Stimulated activated CD8-positive, alpha-beta memory T cell treated with anti-CD3 and anti-CD28 coated beads, Interleukin-12 subunit alpha, Interleukin-12 subunit beta, amount 100 ng/mL, for 24 hours (primary cell): ENCODE data around the gene TPRX2.
"Not testable (repeated sequence)": the region's sequence is repeated elsewhere in the genome, so short reads cannot be mapped to it uniquely, and the experiment has no call there.

ENCODE experiments used
- DNase-seq: peaks from one replicate; pipeline ENCODE4 v3.0.0-alpha.2; 2020; ENCODE audit errors: extremely low read depth

Gene TPRX2, protein sequence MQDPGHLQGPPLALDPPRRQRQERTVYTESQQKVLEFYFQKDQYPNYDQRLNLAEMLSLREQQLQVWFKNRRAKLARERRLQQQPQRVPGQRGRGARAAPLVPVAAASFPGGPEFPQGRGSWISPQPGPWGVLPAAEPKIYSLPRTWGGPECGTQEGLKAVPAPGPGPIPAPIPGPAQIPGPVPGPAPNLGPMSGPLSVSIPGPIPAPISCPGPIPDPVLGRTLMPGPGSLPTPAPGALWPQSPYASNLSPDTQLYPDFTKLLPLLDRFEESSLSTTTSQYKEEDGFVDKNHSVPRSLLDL

DNA sequence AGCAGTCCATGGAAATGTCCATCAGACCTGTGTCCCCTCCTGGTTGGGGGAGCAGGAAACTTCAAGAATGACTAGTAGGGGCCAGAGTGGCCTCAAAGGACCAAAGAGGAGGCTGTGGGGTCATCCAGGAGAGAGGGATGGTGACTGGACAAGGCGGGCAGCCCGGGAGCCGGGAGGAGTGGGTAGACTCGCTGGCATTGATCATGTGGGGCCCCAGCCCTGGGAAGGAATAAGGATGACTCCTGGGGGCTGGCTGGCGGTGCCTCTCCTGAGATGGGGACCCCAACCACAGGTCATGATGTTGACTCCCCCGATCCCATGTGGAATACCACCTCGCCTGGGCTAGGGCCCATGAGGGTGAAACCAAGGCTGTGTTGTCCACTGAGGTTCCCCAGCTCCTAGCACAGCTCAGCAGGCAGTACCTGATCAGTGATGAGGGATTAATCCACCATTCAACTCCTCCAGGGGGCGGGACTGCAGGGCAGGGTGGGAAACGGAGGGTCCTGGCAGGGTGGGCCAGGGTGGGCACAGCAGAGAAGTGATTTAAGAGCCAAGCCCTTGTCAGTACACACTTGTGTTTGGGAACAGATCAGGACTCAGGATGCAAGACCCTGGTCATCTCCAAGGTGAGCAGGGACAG, at the start of gene TPRX2:
TPRX2 (plus strand) TSS at position 590 of the 640 bp plus-strand sequence; CDS start at position 602, 12 bp downstream.
- not testable (repeated sequence) for DNase-seq

DNA sequence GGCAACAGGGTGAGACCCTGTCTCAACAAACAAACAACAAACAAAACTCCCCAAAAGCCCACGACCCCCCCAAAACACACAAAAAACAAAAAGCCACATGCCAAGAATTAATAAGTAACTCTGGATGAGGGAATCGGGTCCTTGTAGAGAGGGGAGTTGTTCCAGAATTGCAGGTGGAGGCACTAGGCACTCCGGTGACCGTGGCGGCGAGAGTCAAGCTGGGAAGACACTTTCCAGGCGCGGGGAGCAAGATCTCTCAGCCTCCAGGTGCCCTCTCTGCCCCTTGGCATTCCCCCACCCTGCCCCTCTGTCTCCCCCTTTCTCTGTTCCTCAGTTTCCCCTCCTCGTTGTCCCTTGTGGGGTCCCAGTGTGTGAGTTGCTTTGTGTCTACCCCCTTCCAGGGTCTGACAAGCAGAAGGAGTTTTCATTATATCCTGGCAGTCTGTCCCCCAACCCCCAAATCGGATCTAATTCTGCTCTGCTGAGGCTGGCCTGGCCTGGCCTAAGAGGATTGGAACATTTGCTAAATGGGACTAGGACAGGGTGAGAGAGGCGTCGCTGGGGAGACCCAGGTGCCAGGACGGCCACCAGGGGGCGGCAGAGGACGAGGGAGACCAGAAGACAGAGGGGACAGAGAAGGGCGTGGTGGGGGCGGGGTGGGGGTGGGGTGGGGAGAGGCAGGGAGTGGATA, 45.6 kb upstream of the TPRX2 start:
- peak; percentile 49 for DNase-seq

DNA sequence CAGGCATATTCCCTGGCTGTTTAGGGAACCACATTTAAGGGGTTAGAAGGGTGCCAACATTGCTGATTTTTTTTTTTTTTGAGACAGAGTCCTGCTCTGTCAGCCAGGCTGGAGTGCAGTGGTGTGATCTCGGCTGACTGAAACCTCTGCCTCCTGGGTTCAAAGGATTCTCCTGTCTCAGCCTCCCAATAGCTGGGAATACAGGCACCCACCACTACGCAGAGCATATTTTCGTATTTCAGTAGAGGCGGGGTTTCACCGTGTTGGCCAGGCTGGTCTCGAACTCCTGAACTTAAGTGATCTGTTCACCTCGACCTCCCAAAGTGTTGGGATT, 45.1 kb upstream of the TPRX2 start:
- no peak for DNase-seq

DNA sequence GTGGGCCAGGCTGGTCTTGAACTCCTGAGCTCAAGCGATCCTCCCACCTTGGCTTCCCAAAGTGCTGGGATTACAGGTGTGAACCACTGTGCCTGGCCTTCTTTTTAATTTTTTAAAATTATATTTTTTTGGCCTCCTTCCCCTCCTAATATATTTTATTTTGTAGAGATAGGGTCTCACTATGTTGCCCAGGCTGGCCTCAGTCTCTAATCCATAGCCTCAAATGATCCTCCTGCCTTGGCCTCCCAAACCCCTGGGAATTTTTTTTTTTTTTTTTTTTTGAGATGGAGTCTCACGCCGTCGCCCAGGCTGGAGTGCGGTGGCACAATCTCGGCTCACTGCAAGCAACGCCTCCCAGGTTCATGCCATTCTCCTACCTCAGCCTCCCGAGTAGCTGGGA, 42.8 kb upstream of the TPRX2 start:
- not testable (repeated sequence) for DNase-seq

DNA sequence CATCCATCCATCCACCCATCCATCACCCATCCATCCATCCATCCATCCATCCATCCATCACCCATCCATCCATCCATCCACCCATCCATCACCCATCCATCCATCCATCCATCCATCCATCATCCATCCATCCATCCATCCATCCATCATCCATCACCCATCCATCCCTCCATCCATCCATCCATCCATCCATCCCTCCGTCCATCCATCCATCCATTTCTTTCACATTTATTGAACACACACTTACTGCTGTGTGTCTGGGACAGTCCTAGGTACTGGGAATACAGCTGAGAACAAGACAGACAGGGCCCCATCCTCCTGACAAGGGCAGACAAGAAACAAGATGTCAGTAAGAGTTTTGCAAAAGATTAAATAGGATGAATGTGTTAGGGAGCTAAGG, 40.8 kb upstream of the TPRX2 start:
- not testable (repeated sequence) for DNase-seq

DNA sequence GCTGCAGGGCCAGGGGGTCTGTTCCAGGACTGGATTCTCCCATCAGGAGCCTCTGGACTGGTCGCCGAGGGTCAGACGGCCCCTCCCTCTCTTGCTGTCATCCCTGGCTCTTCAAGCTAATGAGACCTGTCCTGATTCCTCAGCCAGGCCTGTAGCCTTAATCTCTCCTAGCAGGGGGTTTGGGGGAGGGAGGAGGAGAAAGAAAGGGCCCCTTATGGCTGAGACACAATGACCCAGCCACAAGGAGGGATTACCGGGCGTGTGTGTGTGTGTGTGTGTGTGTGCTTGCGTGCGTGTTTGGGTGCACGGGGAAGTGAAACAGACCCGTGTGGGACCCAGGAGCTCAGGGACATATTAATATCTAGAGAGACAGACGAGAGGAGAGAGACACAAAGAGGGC, 39.2 kb upstream of the TPRX2 start:
- DNase-seq: no peak

DNA sequence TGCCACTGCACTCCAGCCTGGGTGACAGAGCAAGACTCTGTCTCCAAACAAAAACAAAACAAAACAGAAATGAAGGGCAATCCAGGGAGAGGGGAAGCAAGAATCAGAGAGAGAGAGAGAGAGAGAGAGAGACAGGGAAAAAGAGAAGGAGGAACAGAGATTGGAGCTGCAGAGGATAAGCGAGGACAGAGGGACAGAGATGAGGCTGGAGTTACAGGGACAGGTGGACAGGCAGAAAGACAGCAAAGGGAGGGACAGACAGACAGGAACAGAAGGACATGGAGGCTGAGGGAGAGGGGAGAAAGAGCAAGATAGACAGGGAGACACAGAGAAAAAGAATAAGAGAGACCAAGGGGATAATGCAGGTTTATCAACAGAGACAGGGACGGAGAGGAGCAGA, 38.6 kb upstream of the TPRX2 start:
- no peak for DNase-seq

DNA sequence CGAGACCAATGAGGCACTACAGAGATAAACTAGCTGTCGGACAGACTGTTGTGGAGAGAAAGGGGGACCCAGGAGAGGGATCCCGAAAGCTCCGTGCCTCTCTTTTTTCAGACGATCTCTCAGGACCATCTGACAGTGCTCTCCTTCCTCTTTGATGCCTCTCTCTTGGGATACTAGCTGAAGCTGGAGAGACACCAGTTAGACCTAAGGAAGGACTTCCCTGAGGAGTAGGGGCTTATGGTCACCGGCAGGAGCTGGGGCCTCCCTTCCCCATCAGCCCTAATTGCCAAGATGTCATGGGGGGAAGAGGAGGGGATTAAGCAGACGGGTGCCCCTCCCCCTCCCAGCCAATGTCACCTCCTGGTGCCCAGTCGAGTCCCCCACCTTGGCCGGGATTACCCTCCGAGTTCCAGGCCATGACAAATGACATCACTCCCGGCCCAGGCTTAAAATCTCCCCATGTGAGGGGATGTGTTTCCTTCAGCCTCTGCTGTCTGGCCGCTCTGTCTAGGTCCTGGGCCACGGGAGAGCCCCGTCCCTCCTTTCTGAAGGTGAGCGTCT, 37.5 kb upstream of the TPRX2 start, which contains the start of gene CRX:
CRX (plus strand) TSS at position 478 of the 561 bp plus-strand sequence. CDS start 12,507 bp downstream, outside the sequence.
- DNase-seq: no peak

DNA sequence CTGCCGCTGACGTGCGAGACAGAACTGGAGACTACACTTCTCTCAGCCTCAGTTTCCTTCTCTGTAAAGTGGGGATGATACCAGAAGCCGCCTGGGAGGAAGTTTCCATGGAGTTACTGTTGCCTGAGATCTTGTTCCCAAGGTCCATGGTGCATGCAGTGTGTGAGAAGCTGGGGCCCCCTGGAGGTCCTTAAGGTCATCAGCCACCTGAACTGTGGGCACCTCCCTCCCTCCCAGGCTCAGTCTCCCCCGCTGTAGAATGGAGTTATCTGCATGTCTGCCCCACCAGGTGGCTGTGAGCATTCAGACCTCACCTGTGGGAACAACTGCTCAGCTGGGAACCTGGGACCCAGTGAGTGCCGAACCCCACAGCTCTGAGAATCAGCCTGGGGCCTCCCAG, 34.6 kb upstream of the TPRX2 start:
- DNase-seq: no peak

DNA sequence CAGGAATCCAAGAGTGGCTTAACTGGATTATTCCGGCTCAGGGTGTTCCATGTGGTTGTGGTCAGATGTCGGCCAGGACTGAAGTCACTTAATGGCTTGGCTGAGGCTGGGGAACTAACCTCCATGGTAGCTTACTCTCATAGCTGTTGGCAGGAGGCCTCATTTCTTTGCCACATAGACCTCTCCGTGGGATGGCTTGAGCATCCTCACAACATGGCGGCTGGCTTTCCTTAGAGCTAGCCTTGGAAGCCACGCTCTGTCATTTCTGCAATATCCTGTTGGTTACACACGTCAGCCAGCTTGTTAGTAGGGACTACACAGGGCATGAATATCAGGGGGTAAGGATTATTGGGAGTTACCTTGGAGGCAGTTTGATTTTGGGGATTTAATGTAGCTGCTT, 32.2 kb upstream of the TPRX2 start:
- no peak for DNase-seq

DNA sequence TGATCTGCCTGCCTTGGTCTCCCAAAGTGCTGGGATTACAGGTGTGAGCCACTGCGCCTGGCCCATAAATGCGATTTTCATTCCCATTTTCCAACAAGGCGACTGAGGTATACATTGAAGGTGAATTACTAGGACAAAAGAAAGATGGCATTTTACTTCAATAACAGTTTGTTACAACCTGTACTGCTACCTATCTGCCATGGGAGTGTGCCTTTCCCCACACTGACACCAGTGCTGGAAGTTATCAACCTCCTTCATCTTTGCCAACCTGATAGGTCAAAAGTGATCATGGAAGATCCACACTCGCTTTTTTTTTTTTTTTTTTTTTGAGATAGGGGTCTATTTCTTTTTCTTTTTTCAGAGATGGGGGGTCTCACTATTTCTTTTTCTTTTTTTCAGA, 26.3 kb upstream of the TPRX2 start:
- DNase-seq: no peak

DNA sequence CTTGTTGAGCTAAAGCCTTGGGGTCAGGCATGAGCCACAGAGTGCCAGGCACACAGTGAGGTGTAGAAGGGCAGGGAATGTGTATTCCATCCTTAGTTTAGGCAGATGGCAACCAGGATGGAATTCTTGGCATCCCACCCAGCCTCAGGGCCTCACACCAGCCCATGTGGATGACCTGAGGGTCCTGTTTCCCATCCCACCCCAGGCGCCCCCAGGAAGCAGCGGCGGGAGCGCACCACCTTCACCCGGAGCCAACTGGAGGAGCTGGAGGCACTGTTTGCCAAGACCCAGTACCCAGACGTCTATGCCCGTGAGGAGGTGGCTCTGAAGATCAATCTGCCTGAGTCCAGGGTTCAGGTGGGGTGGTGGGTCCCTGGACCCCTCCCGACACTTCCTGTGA, 23.0 kb upstream of the TPRX2 start:
- DNase-seq: no peak

DNA sequence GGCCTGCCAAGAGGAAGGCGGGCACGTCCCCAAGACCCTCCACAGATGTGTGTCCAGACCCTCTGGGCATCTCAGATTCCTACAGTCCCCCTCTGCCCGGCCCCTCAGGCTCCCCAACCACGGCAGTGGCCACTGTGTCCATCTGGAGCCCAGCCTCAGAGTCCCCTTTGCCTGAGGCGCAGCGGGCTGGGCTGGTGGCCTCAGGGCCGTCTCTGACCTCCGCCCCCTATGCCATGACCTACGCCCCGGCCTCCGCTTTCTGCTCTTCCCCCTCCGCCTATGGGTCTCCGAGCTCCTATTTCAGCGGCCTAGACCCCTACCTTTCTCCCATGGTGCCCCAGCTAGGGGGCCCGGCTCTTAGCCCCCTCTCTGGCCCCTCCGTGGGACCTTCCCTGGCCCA, 19.6 kb upstream of the TPRX2 start:
- DNase-seq: no peak

DNA sequence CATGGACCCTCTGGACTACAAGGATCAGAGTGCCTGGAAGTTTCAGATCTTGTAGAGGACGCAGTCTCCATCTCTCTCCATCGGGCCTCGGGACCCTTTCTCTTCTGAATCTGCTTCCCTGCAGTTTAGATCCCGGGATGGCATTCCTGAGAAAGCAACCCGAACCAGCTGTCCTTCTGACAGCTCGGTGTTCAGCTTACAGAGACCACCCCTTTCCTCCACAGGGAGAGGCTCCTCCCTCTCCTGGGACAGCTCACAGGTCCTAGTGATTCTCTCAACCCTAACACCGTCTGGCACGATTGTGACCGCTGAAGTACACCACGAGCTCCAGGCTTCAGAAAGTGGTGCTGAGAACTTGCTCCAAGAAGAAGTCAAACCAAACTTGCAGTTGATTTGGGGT, 19.1 kb upstream of the TPRX2 start:
- no peak for DNase-seq

DNA sequence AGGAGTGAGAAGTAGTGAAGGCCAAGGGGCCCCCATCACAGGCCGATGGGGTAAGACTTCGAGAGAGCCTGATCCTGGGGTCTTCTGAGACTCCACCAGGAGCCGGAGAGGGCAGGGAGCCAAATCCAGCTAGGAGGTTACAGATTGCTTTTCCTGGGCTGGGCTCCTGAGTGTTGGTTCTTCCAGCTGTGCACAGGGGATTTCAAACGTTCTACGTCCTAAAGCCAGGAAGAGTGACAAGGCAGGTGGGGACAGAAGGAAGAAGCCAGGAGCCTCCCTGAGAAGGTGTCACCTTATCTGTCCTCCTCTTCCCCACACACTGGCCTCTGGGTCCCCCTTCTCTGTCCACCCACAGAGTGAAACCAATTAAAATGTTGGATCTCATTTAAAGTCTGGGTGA, 16.1 kb upstream of the TPRX2 start:
- DNase-seq: no peak

DNA sequence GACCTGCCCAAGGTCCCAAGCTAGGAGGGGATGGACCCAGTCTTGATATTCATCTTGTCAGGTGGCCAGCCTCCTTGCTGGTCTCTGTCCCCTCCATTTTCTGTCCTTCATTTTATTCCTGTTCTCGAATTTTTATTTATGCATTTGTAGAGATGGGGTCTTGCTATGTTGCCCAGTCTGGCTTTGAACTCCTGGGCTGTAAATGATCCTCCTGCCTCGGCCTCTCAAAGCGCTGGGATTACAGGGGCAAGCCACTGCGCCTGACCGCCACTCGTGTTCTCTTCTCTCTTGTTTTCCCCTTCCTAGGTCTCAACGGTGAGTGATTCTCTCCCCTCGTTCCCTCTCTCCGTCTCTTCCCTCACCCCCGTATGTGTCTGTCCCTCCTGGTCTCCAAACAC, 10.6 kb upstream of the TPRX2 start:
- DNase-seq: no peak

DNA sequence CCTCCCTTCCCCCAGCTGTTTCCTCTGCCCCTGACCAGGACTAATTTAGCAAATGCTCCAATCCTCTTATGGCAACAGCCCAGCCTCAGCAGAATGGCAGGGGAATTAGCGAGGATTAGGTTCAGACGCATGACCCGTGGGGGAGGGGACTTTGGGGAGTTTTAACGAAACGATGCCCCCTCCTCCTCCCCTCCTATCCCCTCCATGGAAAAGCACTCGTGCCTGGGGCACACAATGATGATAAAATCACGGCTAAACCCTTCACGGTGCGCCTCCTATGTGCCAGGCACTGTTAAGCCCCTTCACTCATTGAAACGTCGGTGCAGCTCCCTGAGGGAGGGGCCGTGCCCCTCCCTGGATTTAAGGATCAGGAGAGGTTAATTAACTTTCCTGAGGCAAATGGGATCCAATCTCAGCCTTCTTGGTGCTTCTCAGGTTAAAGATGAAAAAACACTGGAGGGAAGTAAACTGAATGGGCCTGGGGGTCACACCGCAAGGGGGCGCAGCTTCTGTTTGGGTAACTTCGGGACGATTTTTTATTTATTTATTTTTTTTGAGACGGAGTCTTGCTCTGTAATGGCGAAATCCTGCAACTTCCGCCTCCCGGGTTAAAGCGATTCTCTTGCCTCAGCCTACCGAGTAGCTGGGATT, 10.1 kb upstream of the TPRX2 start:
- no peak for DNase-seq

DNA sequence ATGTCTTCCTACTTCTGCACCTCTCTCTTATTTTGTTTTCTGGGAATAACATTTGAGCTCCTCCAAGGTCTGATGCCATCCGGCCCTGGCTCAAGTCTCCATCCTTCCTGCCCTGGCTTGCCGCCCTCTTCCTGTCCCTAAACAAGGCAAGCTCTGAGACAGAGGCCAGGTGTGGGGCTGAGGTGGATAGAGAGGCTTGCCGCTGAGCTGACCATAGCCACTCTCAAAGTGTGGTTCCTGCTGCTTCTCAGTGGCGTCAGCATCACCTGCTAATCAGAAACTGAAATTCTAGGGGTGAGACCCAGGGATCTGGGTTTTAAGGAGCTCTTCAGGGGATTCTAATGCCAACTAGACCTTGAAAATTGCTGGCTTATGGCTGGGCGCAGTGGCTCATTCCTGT, 6.0 kb upstream of the TPRX2 start:
- no peak for DNase-seq

DNA sequence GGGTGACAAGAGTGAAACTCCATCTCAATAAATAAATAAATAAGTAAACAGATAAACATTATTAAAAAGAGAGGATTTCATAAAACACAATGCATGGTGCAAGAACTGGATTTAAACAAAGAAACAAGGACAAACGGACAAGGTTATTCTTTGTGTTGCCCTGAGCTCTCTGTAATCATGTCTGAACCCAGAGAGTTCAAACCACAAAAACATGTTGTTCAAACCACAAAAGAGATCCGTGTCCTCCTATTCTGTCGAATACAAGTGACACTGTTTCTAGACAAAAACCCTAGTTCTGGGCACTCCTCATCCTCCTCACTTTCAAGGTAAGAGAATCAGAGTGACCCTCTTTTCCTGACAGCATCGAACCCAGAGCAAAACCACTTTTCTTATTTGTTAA, 4.6 kb upstream of the TPRX2 start:
- DNase-seq: no peak

DNA sequence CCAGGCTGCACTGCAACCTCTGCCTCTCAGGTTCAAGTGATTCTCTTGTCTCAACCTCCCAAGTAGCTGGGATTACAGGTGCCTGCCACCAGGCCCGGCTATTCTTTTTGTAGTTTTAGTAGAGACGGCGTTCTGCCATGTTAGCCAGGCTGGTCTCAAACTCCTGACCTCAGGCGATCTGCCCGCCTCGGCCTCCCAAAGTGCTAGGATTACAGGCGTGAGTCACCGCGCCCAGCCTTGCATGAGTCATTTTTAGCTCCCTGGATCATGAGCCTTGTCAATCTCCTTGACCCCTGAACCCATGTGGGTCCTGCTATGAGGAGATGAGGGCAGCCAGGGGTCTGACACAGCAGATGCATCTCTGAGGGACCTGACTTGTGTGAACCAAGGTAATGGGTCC, 804 bp upstream of the TPRX2 start:
- DNase-seq: not testable (repeated sequence)

DNA sequence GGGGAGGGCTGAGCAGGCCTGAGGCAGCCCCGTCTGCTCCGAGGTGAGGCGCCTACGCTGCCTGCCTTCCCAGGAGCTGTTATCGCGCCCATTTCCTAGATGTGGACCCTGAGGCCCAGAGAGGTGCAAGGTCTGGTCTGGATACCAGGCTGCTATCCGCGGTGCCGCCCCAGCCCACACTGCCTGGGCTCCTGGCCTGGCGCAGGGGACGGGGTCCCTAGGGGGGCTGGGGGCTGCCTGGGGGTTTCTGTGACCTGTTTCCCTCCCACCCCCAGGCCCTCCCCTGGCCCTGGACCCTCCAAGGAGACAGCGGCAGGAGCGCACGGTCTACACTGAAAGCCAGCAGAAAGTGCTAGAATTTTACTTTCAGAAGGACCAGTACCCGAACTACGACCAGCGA, 803 bp downstream of the TPRX2 start:
- DNase-seq: not testable (repeated sequence)

DNA sequence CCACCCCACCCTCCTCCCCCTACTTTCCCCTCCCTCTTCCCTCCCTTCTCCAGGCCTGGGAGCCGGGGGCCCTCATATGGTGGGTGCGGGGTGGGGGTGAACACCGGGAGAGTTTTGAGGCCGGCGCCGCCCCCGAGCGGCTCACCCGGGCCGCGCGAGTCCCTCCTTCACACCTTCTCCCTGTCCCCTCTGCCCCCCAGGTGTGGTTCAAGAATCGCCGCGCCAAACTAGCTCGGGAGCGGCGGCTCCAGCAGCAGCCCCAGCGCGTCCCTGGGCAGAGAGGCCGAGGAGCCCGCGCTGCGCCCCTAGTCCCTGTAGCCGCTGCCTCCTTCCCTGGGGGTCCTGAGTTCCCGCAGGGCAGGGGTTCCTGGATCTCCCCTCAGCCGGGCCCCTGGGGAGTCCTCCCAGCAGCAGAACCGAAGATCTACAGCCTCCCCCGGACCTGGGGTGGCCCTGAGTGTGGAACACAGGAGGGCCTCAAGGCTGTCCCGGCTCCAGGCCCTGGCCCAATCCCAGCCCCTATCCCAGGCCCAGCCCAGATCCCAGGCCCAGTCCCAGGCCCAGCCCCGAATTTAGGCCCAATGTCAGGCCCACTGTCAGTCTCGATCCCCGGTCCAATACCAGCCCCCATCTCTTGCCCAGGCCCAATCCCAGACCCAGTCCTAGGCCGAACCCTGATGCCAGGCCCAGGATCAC, 1.7 kb downstream of the TPRX2 start:
- DNase-seq: no peak
